ENCODE measurements around the gene PTER.

GRCh38 chr10:16439295-16439694 lies 2.5 kb downstream of the PTER start:
- TF ChIP-seq POLR2A (IDR thresholded peaks at IDR 0.05): no peak
- TF ChIP-seq CTCF (IDR thresholded peaks at IDR 0.05): no peak
